ENCODE measurements around the gene RNF213. TPM values are rescaled to one million over a fixed set of nuclear protein-coding genes. Genes with fewer than 3 reads are reported as not detected.

RNF213 gene
- total RNA-seq, 1 experiment from 2014 or later: 179 TPM

GRCh38 chr17:80218391-80218790 lies 42.3 kb upstream of the RNF213 start:
- Histone ChIP-seq H3K79me2 (ENCODE audit: low read depth) (no peaks in the 10 kb centered on the region), H3K4me3 (no peak overlapping the region), H4K20me1 (ENCODE audit: insufficient read depth) (no peaks in the 10 kb centered on the region; the same call in 1 of the 2 replicates), H3K4me2 (no peak overlapping the region), H3K27ac (no peak overlapping the region), H2AFZ (no peak overlapping the region), H3K9me3 (ENCODE audit: insufficient read depth, low read depth) (no peaks in the 10 kb centered on the region), H3K36me3 (ENCODE audit: low read depth) (no peaks in the 10 kb centered on the region), H3K9me2 (ENCODE audit: insufficient read depth) (no peaks in the 10 kb centered on the region), H3K4me1 (replicated peaks; ENCODE audit: insufficient read depth) (peaks cover 6% of the 10 kb centered on the region; the same call in 1 of the 2 replicates), H3F3A (ENCODE audit: insufficient read depth, low read depth) (no peaks in the 10 kb centered on the region), H3K27me3 (ENCODE audit: insufficient read depth, low read depth) (no peaks in the 10 kb centered on the region)
- no TSS peak for BruUV-seq (replicated peaks)
- ChIA-PET POLR2A (ENCODE audit: unreplicated experiment) (no interaction called here), CTCF (no interaction called here)
- DNase-seq: no peak
- no peak for TF ChIP-seq EZH2 (IDR thresholded peaks at IDR 0.05; ENCODE audit: low read depth)
- TF ChIP-seq, protein P1, sequence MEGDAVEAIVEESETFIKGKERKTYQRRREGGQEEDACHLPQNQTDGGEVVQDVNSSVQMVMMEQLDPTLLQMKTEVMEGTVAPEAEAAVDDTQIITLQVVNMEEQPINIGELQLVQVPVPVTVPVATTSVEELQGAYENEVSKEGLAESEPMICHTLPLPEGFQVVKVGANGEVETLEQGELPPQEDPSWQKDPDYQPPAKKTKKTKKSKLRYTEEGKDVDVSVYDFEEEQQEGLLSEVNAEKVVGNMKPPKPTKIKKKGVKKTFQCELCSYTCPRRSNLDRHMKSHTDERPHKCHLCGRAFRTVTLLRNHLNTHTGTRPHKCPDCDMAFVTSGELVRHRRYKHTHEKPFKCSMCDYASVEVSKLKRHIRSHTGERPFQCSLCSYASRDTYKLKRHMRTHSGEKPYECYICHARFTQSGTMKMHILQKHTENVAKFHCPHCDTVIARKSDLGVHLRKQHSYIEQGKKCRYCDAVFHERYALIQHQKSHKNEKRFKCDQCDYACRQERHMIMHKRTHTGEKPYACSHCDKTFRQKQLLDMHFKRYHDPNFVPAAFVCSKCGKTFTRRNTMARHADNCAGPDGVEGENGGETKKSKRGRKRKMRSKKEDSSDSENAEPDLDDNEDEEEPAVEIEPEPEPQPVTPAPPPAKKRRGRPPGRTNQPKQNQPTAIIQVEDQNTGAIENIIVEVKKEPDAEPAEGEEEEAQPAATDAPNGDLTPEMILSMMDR (conservative IDR thresholded peaks at IDR 0.05): no peak
- intact Hi-C loops (cut with micrococcal nuclease; ENCODE audit: unreplicated experiment): no loop called here

DNA sequence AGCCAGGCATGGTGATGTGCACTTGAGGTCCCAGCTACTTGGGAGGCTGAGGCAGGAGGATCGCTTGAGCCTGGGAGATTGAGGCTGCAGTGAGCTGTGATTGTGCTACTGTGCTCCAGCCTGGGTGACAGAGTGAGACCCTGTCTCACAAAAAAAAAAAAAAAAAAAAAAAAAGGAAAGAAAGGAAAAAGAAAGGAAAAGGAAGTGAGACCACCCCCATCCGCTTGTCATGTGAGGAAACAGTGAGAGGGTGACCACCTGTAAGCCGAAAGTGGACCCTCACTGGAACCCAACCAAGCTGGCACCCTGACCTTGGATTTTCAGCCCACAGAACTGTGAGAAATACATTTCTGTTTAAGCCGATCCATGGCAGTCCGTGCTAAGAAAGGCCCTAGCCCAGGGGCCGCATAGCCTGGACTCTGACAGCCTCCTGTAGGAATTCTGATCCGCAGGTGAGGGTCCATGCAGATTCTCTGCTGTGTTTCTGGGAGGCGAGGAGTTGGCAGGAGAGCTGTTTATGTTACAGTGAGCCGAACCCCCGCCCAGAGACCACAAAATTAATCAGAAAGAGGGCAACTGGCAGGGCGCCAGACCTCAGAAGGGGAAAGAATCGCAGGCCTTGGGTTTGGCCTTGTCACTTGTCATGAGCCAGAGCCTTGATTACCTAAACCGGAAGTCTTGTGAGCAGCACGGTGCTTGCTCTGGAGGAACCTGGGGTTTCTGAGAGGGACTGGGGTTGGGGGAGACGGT lies 41.5 kb upstream of the RNF213 start:
- Histone ChIP-seq H3K27ac (no peak overlapping the region), H2AFZ (peak overlapping the region; percentile 80), H3K4me2 (peak overlapping the region; percentile 96), H3F3A (ENCODE audit: insufficient read depth, low read depth) (no peaks in the 10 kb centered on the region), H3K27me3 (ENCODE audit: insufficient read depth, low read depth) (no peaks in the 10 kb centered on the region), H3K4me1 (replicated peaks; ENCODE audit: insufficient read depth) (peaks cover 6% of the 10 kb centered on the region; the same call in 1 of the 2 replicates), H4K20me1 (ENCODE audit: insufficient read depth) (no peaks in the 10 kb centered on the region; the same call in 1 of the 2 replicates), H3K79me2 (ENCODE audit: low read depth) (no peaks in the 10 kb centered on the region), H3K4me3 (peak overlapping the region; percentile 71), H3K36me3 (ENCODE audit: low read depth) (no peaks in the 10 kb centered on the region), H3K9me3 (ENCODE audit: insufficient read depth, low read depth) (no peaks in the 10 kb centered on the region), H3K9me2 (ENCODE audit: insufficient read depth) (no peaks in the 10 kb centered on the region)
- TF ChIP-seq EZH2 (IDR thresholded peaks at IDR 0.05; ENCODE audit: low read depth): no peak
- POLR2A ChIA-PET (ENCODE audit: unreplicated experiment): interaction anchor here (0.6 to 0.7 kb wide), 2 partner anchors 95 to 212 kb away, joined by 5 to 11 read pairs; no protein-coding TSS in a partner anchor
- CTCF ChIA-PET: interaction anchor here (0.8 kb wide), 1 partner anchor 59 kb away, joined by 9 read pairs; no protein-coding TSS in a partner anchor
- intact Hi-C loops (cut with micrococcal nuclease; ENCODE audit: unreplicated experiment): loop anchor here (1.0 kb wide), 1 partner anchor 72 kb away; the partner anchor contains the start of gene EIF4A3
- BruUV-seq (replicated peaks): no TSS peak
- peak; percentile 58 to 81 for DNase-seq

DNA sequence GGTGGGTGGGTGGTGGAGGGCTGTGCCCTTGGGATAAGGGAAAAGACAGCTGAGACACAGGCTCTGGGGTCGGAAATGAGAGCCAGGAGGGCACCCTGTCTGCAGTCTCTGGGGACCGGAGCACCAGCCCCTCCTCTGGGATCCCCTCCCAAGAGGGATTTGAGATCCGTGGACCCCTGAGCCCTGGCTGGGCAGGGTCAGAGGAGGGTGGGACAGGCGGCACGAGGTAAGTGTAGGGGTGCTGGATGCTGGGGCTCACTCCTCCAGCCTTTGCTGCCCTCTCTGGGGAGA lies 40.9 kb upstream of the RNF213 start:
- ChIA-PET CTCF (interaction anchor here (0.8 kb wide), 1 partner anchor 60 kb away, joined by 9 read pairs; no protein-coding TSS in a partner anchor), POLR2A (ENCODE audit: unreplicated experiment) (interaction anchor here (0.6 kb wide), 2 partner anchors 95 to 136 kb away, joined by 3 to 5 read pairs; no protein-coding TSS in a partner anchor)
- Histone ChIP-seq H3K4me2 (peak overlapping the region; percentile 96), H3K9me3 (ENCODE audit: insufficient read depth, low read depth) (no peaks in the 10 kb centered on the region), H3K27me3 (ENCODE audit: insufficient read depth, low read depth) (no peaks in the 10 kb centered on the region), H3K4me3 (peak overlapping the region; percentile 71), H3K4me1 (replicated peaks; ENCODE audit: insufficient read depth) (peaks cover 6% of the 10 kb centered on the region; the same call in 1 of the 2 replicates), H3K36me3 (ENCODE audit: low read depth) (no peaks in the 10 kb centered on the region), H3K79me2 (ENCODE audit: low read depth) (no peaks in the 10 kb centered on the region), H3K27ac (no peak overlapping the region), H4K20me1 (ENCODE audit: insufficient read depth) (no peaks in the 10 kb centered on the region; the same call in 1 of the 2 replicates), H2AFZ (peak overlapping the region; percentile 80), H3K9me2 (ENCODE audit: insufficient read depth) (no peaks in the 10 kb centered on the region), H3F3A (ENCODE audit: insufficient read depth, low read depth) (no peaks in the 10 kb centered on the region)
- TF ChIP-seq, protein P1 (conservative IDR thresholded peaks at IDR 0.05): no peak
- TF ChIP-seq EZH2 (IDR thresholded peaks at IDR 0.05; ENCODE audit: low read depth): no peak
- BruUV-seq (replicated peaks): TSS peak; percentile 43
- peak in 1 of 2 experiments; percentile 15 for DNase-seq
- intact Hi-C loops (cut with micrococcal nuclease; ENCODE audit: unreplicated experiment): loop anchor here (1.0 kb wide), 2 partner anchors 35 to 72 kb away; partner anchors contain the start of gene EIF4A3

Measured in PC-9 (cell line).